Peyer's patch (tissue), 4 donors: ENCODE data around the gene ELL. TPM values are rescaled to one million over a fixed set of nuclear protein-coding genes. Genes with fewer than 3 reads are reported as not detected.

Experiments used
- DNase-seq, 3 donors: peaks; one replicate each; pipeline ENCODE4 v3.0.0-alpha.2; 2017 to 2019
- H3K27ac ChIP-seq, 4 donors: fragments of 200-600 bp; sonication (generic); one replicate each; pipeline ENCODE4 v1.5.1; 2016 to 2019
- H3K27me3 ChIP-seq, 2 donors: fragments of 200-600 bp; sonication (generic); one replicate each; pipeline ENCODE4 v1.5.1; 2019
- H3K36me3 ChIP-seq, 3 donors: fragments of 200-600 bp; sonication (generic); one replicate each; pipeline ENCODE4 v1.5.1; 2016 to 2019
- H3K4me1 ChIP-seq, 4 donors: fragments of 200-600 bp; sonication (generic); one replicate each; pipeline ENCODE4 v1.5.1; 2016 to 2019
- H3K4me3 ChIP-seq, 4 donors: fragments of 200-600 bp; sonication (generic); 1 replicate in 3 of 4; 2 replicates in 1 of 4; pipeline ENCODE4 v1.5.1; 2016 to 2019; ENCODE audit warnings: mild to moderate bottlenecking in 1 of 4
- H3K9me3 ChIP-seq, 4 donors: fragments of 200-600 bp; sonication (generic); one replicate each; pipeline ENCODE4 v1.5.1; 2016 to 2019; ENCODE audit warnings: mild to moderate bottlenecking in 1 of 4
- POLR2A ChIP-seq, 2 donors: fragments of 450-650 bp; IDR thresholded peaks; one replicate each; pipeline ENCODE4 v1.5.1; 2017; ENCODE audit warnings: antibody characterized with exemption in 2 of 2, mild to moderate bottlenecking in 2 of 2, moderate library complexity in 2 of 2
- total RNA-seq, 4 donors: library from RNA; depleted of rRNA; stranded (reverse); fragments of >200 nt; gene quantifications; one replicate each; pipeline ENCODE4 v1.1.0, GENCODE V29; 2016
- TF ChIP-seq, protein P1 (sequence below), 6 experiments: fragments of 450-650 bp in 4 of 6; fragments of 200-600 bp in 2 of 6; sonication (generic) in 1 of 6; IDR thresholded peaks; one replicate each; pipeline ENCODE4 v1.5.1; 2017 to 2019; ENCODE audit warnings: antibody characterized with exemption in 6 of 6, mild to moderate bottlenecking in 3 of 6, moderate library complexity in 1 of 6

ELL gene
- total RNA-seq, 4 donors from 2014 or later: 18.9 to 49.5 (median 34.2) TPM

DNA sequence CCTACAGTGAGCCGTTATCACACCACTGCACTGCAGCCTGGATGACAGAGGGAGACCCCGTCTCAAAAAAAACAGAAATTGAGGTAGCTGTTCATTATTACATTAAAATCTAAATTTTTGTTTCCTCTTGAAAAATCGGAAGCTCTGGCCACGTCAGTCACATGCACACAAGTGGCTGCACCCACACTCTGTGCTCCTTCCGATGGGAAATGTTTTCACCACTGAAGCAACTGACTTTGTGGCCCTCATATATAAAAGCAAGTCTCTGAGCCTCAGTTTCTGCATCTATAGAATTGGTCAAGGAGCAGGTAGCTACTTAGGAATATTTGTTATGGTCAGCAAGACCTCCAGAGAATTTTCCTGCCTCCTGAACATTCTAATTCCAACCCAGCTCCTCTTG is 128.9 kb downstream of the ELL start:
- peak overlapping the region in 1 of 4 donors; percentile 31 for H3K27ac ChIP-seq

More for the DNA sequence above, 128.9 kb downstream of the ELL start:
- DNase-seq: no peak
- H3K27me3 ChIP-seq: no peaks in the 10 kb centered on the region
- no peaks in the 10 kb centered on the region for H3K36me3 ChIP-seq
- TF ChIP-seq, protein P1, sequence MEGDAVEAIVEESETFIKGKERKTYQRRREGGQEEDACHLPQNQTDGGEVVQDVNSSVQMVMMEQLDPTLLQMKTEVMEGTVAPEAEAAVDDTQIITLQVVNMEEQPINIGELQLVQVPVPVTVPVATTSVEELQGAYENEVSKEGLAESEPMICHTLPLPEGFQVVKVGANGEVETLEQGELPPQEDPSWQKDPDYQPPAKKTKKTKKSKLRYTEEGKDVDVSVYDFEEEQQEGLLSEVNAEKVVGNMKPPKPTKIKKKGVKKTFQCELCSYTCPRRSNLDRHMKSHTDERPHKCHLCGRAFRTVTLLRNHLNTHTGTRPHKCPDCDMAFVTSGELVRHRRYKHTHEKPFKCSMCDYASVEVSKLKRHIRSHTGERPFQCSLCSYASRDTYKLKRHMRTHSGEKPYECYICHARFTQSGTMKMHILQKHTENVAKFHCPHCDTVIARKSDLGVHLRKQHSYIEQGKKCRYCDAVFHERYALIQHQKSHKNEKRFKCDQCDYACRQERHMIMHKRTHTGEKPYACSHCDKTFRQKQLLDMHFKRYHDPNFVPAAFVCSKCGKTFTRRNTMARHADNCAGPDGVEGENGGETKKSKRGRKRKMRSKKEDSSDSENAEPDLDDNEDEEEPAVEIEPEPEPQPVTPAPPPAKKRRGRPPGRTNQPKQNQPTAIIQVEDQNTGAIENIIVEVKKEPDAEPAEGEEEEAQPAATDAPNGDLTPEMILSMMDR (IDR thresholded peaks at IDR 0.05): no peak
- no peak for TF ChIP-seq POLR2A (IDR thresholded peaks at IDR 0.05)
- peaks cover 4 to 19% (median 13%) of the 10 kb centered on the region in 4 donors for H3K4me1 ChIP-seq
- H3K4me3 ChIP-seq: no peak overlapping the region
- no peaks in the 10 kb centered on the region for H3K9me3 ChIP-seq

Other genes starting within 250 kb of the ELL start
- 10 to 100 TPM in 2 of 4 donors, 1 to 10 TPM in 2; 7.4 to 40.2 (median 17.0) TPM for gene IQCN, start 247.6 kb downstream of the ELL start, total RNA-seq
- gene JUND, start 240.4 kb downstream of the ELL start, total RNA-seq: 100 to 1,000 TPM; 629 to 753 (median 680) TPM
- gene LSM4, start 199.0 kb downstream of the ELL start, total RNA-seq: 100 to 1,000 TPM; 102 to 193 (median 178) TPM
- gene PGPEP1, start 181.5 kb downstream of the ELL start, total RNA-seq: 100 to 1,000 TPM in 1 of 4 donors, 10 to 100 TPM in 3; 45.4 to 138 (median 89.2) TPM
- 10 to 100 TPM in 1 of 4 donors, 1 to 10 TPM in 3; 6.8 to 11.6 (median 9.0) TPM for gene GDF15, start 135.9 kb downstream of the ELL start, total RNA-seq
- gene LRRC25, start 124.4 kb downstream of the ELL start, total RNA-seq: 1 to 10 TPM; 2.5 to 4.2 (median 3.6) TPM
- gene SSBP4, start 102.7 kb downstream of the ELL start, total RNA-seq: 10 to 100 TPM; 34.0 to 85.8 (median 39.9) TPM
- 10 to 100 TPM in 3 of 4 donors, 1 to 10 TPM in 1; 5.3 to 26.4 (median 14.0) TPM for gene ISYNA1, start 83.9 kb downstream of the ELL start, total RNA-seq
- gene FKBP8, start 21.5 kb upstream of the ELL start, total RNA-seq: 100 to 1,000 TPM; 231 to 333 (median 264) TPM
- 100 to 1,000 TPM in 3 of 4 donors, 10 to 100 TPM in 1; 82.0 to 226 (median 142) TPM for gene KXD1, start 35.8 kb upstream of the ELL start, total RNA-seq
- 100 to 1,000 TPM; 222 to 609 (median 308) TPM for gene UBA52, start 49.8 kb upstream of the ELL start, total RNA-seq
- 10 to 100 TPM; 68.1 to 76.3 (median 72.2) TPM for gene REX1BD, start 66.7 kb upstream of the ELL start, total RNA-seq
- gene CRLF1, start 84.7 kb upstream of the ELL start, total RNA-seq: 10 to 100 TPM in 3 of 4 donors, 1 to 10 TPM in 1; 4.0 to 28.9 (median 23.3) TPM
- gene TMEM59L, start 90.8 kb upstream of the ELL start, total RNA-seq: 1 to 10 TPM in 2 of 4 donors, under 1 TPM in 1, not detected in 1; 0.70 to 2.0 (median 1.7) TPM
- gene KLHL26, start 115.0 kb upstream of the ELL start, total RNA-seq: 10 to 100 TPM in 2 of 4 donors, 1 to 10 TPM in 2; 9.9 to 16.0 (median 10.9) TPM
- 10 to 100 TPM in 2 of 4 donors, 1 to 10 TPM in 2; 5.1 to 21.5 (median 9.4) TPM for gene CRTC1, start 161.6 kb upstream of the ELL start, total RNA-seq